ENCODE data around the gene MOB1A.

The MOB1A gene

DNA sequence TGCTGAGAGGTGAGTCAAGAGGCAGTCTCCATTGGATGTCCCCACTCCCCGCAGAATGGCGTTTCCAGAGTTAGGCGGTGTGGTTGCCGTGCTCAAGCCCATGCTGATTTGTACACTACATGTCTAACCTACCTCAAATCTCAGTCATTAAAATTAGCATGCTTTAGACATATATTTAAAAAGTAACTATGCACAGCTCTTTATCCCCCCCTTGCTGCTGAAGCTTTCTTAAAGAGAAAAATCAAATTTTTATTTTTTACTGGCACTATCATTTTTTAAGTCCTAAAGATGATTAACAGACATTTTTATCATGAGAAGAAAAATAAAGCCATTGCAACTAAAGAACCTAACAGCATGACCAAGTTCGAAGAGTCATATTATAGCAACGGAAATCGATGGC is 73.8 kb downstream of the MOB1A start:
- H3K4me3 ChIP-seq (ENCODE audit: insufficient read length, low read depth), result no peak overlapping the region
- no peak for DNase-seq (ENCODE audit: low read depth, low spot score)
- H3K27me3 ChIP-seq (ENCODE audit: insufficient read depth, insufficient read length), result no peaks in the 10 kb centered on the region
- no peak overlapping the region for H3K9ac ChIP-seq (ENCODE audit: insufficient read length, low read depth)
- no peak for TF ChIP-seq YY1 (IDR thresholded peaks at IDR 0.05; ENCODE audit: insufficient read depth, insufficient read length)
- no peak for TF ChIP-seq ZNF274 (IDR thresholded peaks at IDR 0.05; ENCODE audit: low read depth, low read length)
- TF ChIP-seq SUZ12 (IDR thresholded peaks at IDR 0.05; ENCODE audit: extremely low read depth, insufficient read depth, insufficient read length), result no peak
- no peaks in the 10 kb centered on the region for H3K9me3 ChIP-seq (ENCODE audit: insufficient read depth, low read length)
- H3K4me1 ChIP-seq (ENCODE audit: insufficient read depth, insufficient read length), result no peaks in the 10 kb centered on the region
- peaks cover 30% of the 10 kb centered on the region for H3K36me3 ChIP-seq (ENCODE audit: insufficient read depth, insufficient read length, low read length)

DNA sequence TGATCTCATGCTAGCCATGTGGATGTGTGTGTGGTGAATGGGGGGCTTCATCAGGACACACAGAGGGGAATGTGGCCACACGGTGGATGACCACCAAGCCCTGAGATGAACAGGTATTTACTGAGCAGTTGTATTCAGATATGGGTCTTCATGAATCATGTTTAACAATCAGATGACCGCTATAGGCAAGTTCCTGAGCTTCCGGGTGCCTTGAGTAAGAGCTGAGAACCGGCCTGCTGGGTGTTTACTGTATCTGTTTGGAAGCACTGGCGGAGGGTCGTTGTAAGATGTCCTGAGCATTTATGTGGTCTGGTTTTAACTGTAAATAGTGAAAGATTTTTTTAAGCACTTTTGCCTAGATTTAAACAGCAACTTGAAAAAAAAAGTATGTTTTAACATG is 74.9 kb downstream of the MOB1A start:
- peaks cover 41% of the 10 kb centered on the region for H3K36me3 ChIP-seq (ENCODE audit: insufficient read depth, insufficient read length, low read length)
- no peaks in the 10 kb centered on the region for H3K4me1 ChIP-seq (ENCODE audit: insufficient read depth, insufficient read length)
- no peak overlapping the region for H3K4me3 ChIP-seq (ENCODE audit: insufficient read length, low read depth)
- no peak overlapping the region for H3K9ac ChIP-seq (ENCODE audit: insufficient read length, low read depth)
- H3K27me3 ChIP-seq (ENCODE audit: insufficient read depth, insufficient read length), result no peaks in the 10 kb centered on the region
- TF ChIP-seq YY1 (IDR thresholded peaks at IDR 0.05; ENCODE audit: insufficient read depth, insufficient read length), result no peak
- TF ChIP-seq ZNF274 (IDR thresholded peaks at IDR 0.05; ENCODE audit: low read depth, low read length), result no peak
- TF ChIP-seq SUZ12 (IDR thresholded peaks at IDR 0.05; ENCODE audit: extremely low read depth, insufficient read depth, insufficient read length), result no peak
- no peak for DNase-seq (ENCODE audit: low read depth, low spot score)
- no peaks in the 10 kb centered on the region for H3K9me3 ChIP-seq (ENCODE audit: insufficient read depth, low read length)

Data from NT2/D1 (cell line).